ENCODE measurements around the gene KIF1B. TPM values are rescaled to one million over a fixed set of nuclear protein-coding genes. Genes with fewer than 3 reads are reported as not detected.

Gene KIF1B
- total and polyA plus RNA-seq, 10 of the 15 experiments (the other 5 are each of a cell fraction or from before 2014, with no cell fraction given), result 2.1 to 16.5 (median 8.7) TPM

DNA sequence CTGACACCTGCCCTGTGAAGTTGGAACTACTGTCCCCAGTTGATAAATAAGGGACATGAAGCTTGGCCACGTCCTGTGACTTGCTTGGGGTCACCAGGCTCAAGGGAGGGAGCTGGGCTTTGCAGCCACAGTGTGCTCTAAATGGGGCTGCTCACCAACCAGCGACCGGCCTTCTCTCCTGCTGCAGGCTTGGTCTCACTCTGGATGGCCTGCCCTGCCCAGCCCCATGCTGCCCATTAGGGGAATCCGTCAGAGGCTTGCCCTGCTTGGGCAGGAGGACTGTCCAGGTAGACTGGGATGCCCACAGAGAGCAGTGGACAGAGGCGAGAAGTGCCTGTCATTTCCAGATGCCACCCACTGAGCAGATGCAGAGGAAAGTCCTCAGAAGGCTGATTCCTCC lies 218.6 kb downstream of the KIF1B start:
- H3K4me1 ChIP-seq (ENCODE audit: control insufficient read depth, insufficient read depth, low read length), result peaks cover 24% of the 10 kb centered on the region
- no peaks in the 10 kb centered on the region for H3K27me3 ChIP-seq (replicated peaks in 1 of 2; ENCODE audit: control insufficient read depth in 2 of 2, insufficient read depth in 2 of 2, low read length in 1 of 2)
- TF ChIP-seq, protein P1, sequence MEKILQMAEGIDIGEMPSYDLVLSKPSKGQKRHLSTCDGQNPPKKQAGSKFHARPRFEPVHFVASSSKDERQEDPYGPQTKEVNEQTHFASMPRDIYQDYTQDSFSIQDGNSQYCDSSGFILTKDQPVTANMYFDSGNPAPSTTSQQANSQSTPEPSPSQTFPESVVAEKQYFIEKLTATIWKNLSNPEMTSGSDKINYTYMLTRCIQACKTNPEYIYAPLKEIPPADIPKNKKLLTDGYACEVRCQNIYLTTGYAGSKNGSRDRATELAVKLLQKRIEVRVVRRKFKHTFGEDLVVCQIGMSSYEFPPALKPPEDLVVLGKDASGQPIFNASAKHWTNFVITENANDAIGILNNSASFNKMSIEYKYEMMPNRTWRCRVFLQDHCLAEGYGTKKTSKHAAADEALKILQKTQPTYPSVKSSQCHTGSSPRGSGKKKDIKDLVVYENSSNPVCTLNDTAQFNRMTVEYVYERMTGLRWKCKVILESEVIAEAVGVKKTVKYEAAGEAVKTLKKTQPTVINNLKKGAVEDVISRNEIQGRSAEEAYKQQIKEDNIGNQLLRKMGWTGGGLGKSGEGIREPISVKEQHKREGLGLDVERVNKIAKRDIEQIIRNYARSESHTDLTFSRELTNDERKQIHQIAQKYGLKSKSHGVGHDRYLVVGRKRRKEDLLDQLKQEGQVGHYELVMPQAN (conservative IDR thresholded peaks at IDR 0.05), result no peak
- TF ChIP-seq MTA2 (IDR thresholded peaks at IDR 0.05; ENCODE audit: low read depth), result no peak
- TF ChIP-seq, protein P2, sequence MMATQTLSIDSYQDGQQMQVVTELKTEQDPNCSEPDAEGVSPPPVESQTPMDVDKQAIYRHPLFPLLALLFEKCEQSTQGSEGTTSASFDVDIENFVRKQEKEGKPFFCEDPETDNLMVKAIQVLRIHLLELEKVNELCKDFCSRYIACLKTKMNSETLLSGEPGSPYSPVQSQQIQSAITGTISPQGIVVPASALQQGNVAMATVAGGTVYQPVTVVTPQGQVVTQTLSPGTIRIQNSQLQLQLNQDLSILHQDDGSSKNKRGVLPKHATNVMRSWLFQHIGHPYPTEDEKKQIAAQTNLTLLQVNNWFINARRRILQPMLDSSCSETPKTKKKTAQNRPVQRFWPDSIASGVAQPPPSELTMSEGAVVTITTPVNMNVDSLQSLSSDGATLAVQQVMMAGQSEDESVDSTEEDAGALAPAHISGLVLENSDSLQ (IDR thresholded peaks at IDR 0.05), result no peak
- no peak for TF ChIP-seq BRCA1 (IDR thresholded peaks at IDR 0.05; ENCODE audit: low read depth, low read length)
- no peak for TF ChIP-seq CHD2 (IDR thresholded peaks at IDR 0.05; ENCODE audit: borderline replicate concordance, low read depth, low read length)
- no peak for TF ChIP-seq NR2F1 (conservative IDR thresholded peaks at IDR 0.05)
- TF ChIP-seq, protein P3, sequence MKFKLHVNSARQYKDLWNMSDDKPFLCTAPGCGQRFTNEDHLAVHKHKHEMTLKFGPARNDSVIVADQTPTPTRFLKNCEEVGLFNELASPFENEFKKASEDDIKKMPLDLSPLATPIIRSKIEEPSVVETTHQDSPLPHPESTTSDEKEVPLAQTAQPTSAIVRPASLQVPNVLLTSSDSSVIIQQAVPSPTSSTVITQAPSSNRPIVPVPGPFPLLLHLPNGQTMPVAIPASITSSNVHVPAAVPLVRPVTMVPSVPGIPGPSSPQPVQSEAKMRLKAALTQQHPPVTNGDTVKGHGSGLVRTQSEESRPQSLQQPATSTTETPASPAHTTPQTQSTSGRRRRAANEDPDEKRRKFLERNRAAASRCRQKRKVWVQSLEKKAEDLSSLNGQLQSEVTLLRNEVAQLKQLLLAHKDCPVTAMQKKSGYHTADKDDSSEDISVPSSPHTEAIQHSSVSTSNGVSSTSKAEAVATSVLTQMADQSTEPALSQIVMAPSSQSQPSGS (IDR thresholded peaks at IDR 0.05; ENCODE audit: low read length), result no peak
- TF ChIP-seq, protein P4, sequence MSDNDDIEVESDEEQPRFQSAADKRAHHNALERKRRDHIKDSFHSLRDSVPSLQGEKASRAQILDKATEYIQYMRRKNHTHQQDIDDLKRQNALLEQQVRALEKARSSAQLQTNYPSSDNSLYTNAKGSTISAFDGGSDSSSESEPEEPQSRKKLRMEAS (IDR thresholded peaks at IDR 0.05; ENCODE audit: low read depth, low read length), result no peak
- no peak for TF ChIP-seq ZNF207 (IDR thresholded peaks at IDR 0.05; ENCODE audit: borderline replicate concordance)
- TF ChIP-seq IRF4 (IDR thresholded peaks at IDR 0.05; ENCODE audit: low read depth, low read length), result no peak
- no peak for TF ChIP-seq ATF7 (IDR thresholded peaks at IDR 0.05; ENCODE audit: low read depth)
- TF ChIP-seq CREB1 (IDR thresholded peaks at IDR 0.05; ENCODE audit: low read depth), result no peak
- no peak for TF ChIP-seq ZNF622 (IDR thresholded peaks at IDR 0.05)
- TF ChIP-seq, protein P5, sequence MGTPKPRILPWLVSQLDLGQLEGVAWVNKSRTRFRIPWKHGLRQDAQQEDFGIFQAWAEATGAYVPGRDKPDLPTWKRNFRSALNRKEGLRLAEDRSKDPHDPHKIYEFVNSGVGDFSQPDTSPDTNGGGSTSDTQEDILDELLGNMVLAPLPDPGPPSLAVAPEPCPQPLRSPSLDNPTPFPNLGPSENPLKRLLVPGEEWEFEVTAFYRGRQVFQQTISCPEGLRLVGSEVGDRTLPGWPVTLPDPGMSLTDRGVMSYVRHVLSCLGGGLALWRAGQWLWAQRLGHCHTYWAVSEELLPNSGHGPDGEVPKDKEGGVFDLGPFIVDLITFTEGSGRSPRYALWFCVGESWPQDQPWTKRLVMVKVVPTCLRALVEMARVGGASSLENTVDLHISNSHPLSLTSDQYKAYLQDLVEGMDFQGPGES (IDR thresholded peaks at IDR 0.05), result no peak
- no peak for TF ChIP-seq STAT1 (conservative IDR thresholded peaks at IDR 0.05)
- no peak for TF ChIP-seq ASH2L (IDR thresholded peaks at IDR 0.05; ENCODE audit: borderline replicate concordance, low read depth)
- no peak for TF ChIP-seq NFYA (IDR thresholded peaks at IDR 0.05; ENCODE audit: borderline replicate concordance, low read depth, low read length)
- TF ChIP-seq, protein P6, sequence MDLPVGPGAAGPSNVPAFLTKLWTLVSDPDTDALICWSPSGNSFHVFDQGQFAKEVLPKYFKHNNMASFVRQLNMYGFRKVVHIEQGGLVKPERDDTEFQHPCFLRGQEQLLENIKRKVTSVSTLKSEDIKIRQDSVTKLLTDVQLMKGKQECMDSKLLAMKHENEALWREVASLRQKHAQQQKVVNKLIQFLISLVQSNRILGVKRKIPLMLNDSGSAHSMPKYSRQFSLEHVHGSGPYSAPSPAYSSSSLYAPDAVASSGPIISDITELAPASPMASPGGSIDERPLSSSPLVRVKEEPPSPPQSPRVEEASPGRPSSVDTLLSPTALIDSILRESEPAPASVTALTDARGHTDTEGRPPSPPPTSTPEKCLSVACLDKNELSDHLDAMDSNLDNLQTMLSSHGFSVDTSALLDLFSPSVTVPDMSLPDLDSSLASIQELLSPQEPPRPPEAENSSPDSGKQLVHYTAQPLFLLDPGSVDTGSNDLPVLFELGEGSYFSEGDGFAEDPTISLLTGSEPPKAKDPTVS (IDR thresholded peaks at IDR 0.05; ENCODE audit: low read depth, low read length), result no peak
- H3K27ac ChIP-seq (ENCODE audit: control insufficient read depth, insufficient read depth), result no peak overlapping the region
- H3K36me3 ChIP-seq (ENCODE audit: control insufficient read depth in 2 of 2, insufficient read depth in 2 of 2, low read length in 1 of 2), result no peaks in the 10 kb centered on the region
- ATAC-seq (no peak), FAIRE-seq (no peak), DNase-seq (ENCODE audit: low read depth, low spot score) (no peak)
- ChIA-PET POLR2A (interaction anchor here (0.5 kb wide), 1 partner anchor 490 kb away, joined by 7 read pairs; no protein-coding TSS in a partner anchor), RAD21 (ENCODE audit: unreplicated experiment) (interaction anchor here (0.6 to 7.6 kb wide), 6 partner anchors 32 to 219 kb away, joined by 3 to 191 read pairs (median 8); partner anchors contain the start of gene KIF1B), CTCF (interaction anchor here (0.6 to 10.5 kb wide), 19 partner anchors 27 to 707 kb away, joined by 3 to 292 read pairs (median 4); partner anchors contain the start of genes DFFA, KIF1B, PEX14 and PGD), SMC1A (ENCODE audit: uncharacterized antibody, unreplicated experiment) (interaction anchor here (0.9 to 9.0 kb wide), 8 partner anchors 49 to 555 kb away, joined by 3 to 122 read pairs (median 4); partner anchors contain the start of gene KIF1B)
- intact Hi-C loops (cut with micrococcal nuclease; ENCODE audit: unreplicated experiment), result loop anchor here (1.0 to 5.0 kb wide), 5 partner anchors 52 to 554 kb away; partner anchors contain the start of genes KIF1B and UBE4B
- no peak overlapping the region for H3K4me2 ChIP-seq (ENCODE audit: control insufficient read depth, insufficient read depth)
- peaks cover 7% of the 10 kb centered on the region for H3K79me2 ChIP-seq (ENCODE audit: control insufficient read depth, insufficient read depth, low read length)
- no peaks in the 10 kb centered on the region for H3K9me3 ChIP-seq (replicated peaks; ENCODE audit: control insufficient read depth, insufficient read depth, low read length)
- in situ Hi-C loops (cut with MboI), result no loop called here
- WGBS (ENCODE audit: insufficient coverage, insufficient replicate concordance, low lambda C conversion rate, missing lambda C conversion rate), result 68% methylated on average over 5 of the region's 5 CpGs
- H4K20me1 ChIP-seq (ENCODE audit: control insufficient read depth, insufficient read depth), result no peaks in the 10 kb centered on the region
- no peak overlapping the region for H3K9ac ChIP-seq (ENCODE audit: control insufficient read depth, insufficient read depth, low read length)
- no peak overlapping the region for H3K4me3 ChIP-seq
- no TSS peak for BruUV-seq (replicated peaks)
- H2AFZ ChIP-seq (ENCODE audit: control insufficient read depth, low read depth, low read length), result no peak overlapping the region
